HL-60 (cell line): ENCODE results near the gene MAPRE3.

ENCODE experiments used
- DNase-seq, 2 experiments: peaks; one replicate each; pipeline ENCODE4 v3.0.0-alpha.2; 2010 to 2020; ENCODE audit warnings: low read depth in 1 of 2, low spot score in 1 of 2
- H3K27ac ChIP-seq: fragments of 250-450 bp; sonication (Bioruptor Pico); replicated peaks from 2 replicates; pipeline ENCODE4 v1.5.1; 2020; ENCODE audit warnings: mild to moderate bottlenecking, moderate library complexity
- H3K27me3 ChIP-seq: fragments of 250-450 bp; sonication (Bioruptor Pico); 2 replicates; pipeline ENCODE4 v1.5.1; 2021; ENCODE audit warnings: mild to moderate bottlenecking, moderate library complexity; ENCODE audit not compliant: insufficient read depth, poor library complexity, severe bottlenecking
- H3K4me3 ChIP-seq: replicated peaks from 2 replicates; pipeline ENCODE4 v1.5.1; 2011; ENCODE audit warnings: mild to moderate bottlenecking, control low read depth, low read length; ENCODE audit not compliant: insufficient read depth
- CTCF ChIP-seq: IDR thresholded peaks from one replicate; pipeline ENCODE4 v1.5.1; 2011; ENCODE audit warnings: low read length, control low read depth, inconsistent platforms; ENCODE audit not compliant: insufficient read depth
- GABPA ChIP-seq: IDR thresholded peaks from 2 replicates; pipeline ENCODE4 v1.6.1; 2012; ENCODE audit warnings: low read depth
- POLR2AphosphoS5 ChIP-seq: IDR thresholded peaks from 2 replicates; pipeline ENCODE4 v1.6.1; 2012; ENCODE audit warnings: low read depth
- REST ChIP-seq: IDR thresholded peaks from 2 replicates; pipeline ENCODE4 v1.6.1; 2012; ENCODE audit warnings: low read depth; ENCODE audit not compliant: insufficient replicate concordance
- SPI1 ChIP-seq: IDR thresholded peaks from 2 replicates; pipeline ENCODE4 v1.6.1; 2012; ENCODE audit warnings: low read depth, mild to moderate bottlenecking, borderline replicate concordance

Gene MAPRE3

GRCh38 chr2:26924731-26925099, 45.7 kb upstream of the MAPRE3 start:
- TF ChIP-seq REST, result no peak
- TF ChIP-seq POLR2AphosphoS5, result no peak
- TF ChIP-seq SPI1, result no peak
- H3K4me3 ChIP-seq, result no peak overlapping the region
- no peaks in the 10 kb centered on the region for H3K27me3 ChIP-seq
- no peak for DNase-seq
- no peak overlapping the region for H3K27ac ChIP-seq

- no peak for DNase-seq
- H3K27me3 ChIP-seq, result no peaks in the 10 kb centered on the region
- TF ChIP-seq POLR2AphosphoS5 (no peak), CTCF (no peak), SPI1 (no peak), GABPA (no peak), REST (no peak)
- no peak overlapping the region for H3K27ac ChIP-seq
- no peak overlapping the region for H3K4me3 ChIP-seq
Measured at GRCh38 chr2:26925100-26925791, 45.2 kb upstream of the MAPRE3 start.

GRCh38 chr2:26927221-26927620, 43.2 kb upstream of the MAPRE3 start:
- TF ChIP-seq GABPA (no peak), SPI1 (no peak), CTCF (no peak), REST (no peak), POLR2AphosphoS5 (no peak)
- Histone ChIP-seq H3K27me3 (no peaks in the 10 kb centered on the region), H3K4me3 (no peak overlapping the region), H3K27ac (no peak overlapping the region)
- DNase-seq, result no peak
